H1 (cell line): ENCODE measurements around the gene SNRNP70. TPM values are rescaled to one million over a fixed set of nuclear protein-coding genes. Genes with fewer than 3 reads are reported as not detected.
A peak's percentile ranks its signal among the peaks of the same experiment; 100 is the strongest.

Source experiments
- CTCF ChIA-PET: fragments of 300-600 bp; sonication (Branson Sonifier 250); formaldehyde crosslinking; loops from one replicate; lab custom pipeline; 2021; ENCODE audit not compliant: partially characterized antibody; lab: Charles Lee
- POLR2A ChIA-PET: fragments of 300-600 bp; sonication (Branson Sonifier 250); formaldehyde crosslinking; loops from one replicate; lab custom pipeline; 2021; ENCODE audit warnings: inconsistent platforms; ENCODE audit not compliant: partially characterized antibody; lab: Charles Lee
- DNase-seq, 2 experiments: peaks; one replicate each; pipeline versions ENCODE4 v3.0.0 to v3.0.0-alpha.2; 2010 to 2022; ENCODE audit warnings: low spot score in 2 of 2, low read depth in 1 of 2, mixed read lengths in 1 of 2
- FAIRE-seq: peaks from 2 replicates; lab custom pipeline; 2011; peaks lifted over from hg19 to GRCh38; lab: Jason Lieb, UNC
- H2AFZ ChIP-seq: 2 replicates; pipeline ENCODE4 v1.8.1; 2012; ENCODE audit warnings: low read length, inconsistent platforms
- H2AK5ac ChIP-seq: 2 replicates; pipeline ENCODE4 v1.6.1; 2013; ENCODE audit warnings: low read depth, low read length
- H2BK120ac ChIP-seq: replicated peaks from 2 replicates; pipeline ENCODE3; 2013; ENCODE audit warnings: low read depth, low read length, inconsistent platforms
- H2BK12ac ChIP-seq: 2 replicates; pipeline ENCODE4 v1.6.1; 2013; ENCODE audit warnings: low read depth, low read length
- H2BK15ac ChIP-seq: 2 replicates; pipeline ENCODE4 v1.6.1; 2013; ENCODE audit warnings: low read length
- H2BK20ac ChIP-seq: 2 replicates; pipeline ENCODE4 v1.6.1; 2013; ENCODE audit warnings: low read length
- H2BK5ac ChIP-seq: 2 replicates; pipeline ENCODE4 v1.6.1; 2013; ENCODE audit warnings: low read depth, low read length
- H3K14ac ChIP-seq: 2 replicates; pipeline ENCODE4 v1.6.1; 2013; ENCODE audit warnings: inconsistent platforms; ENCODE audit not compliant: insufficient read length
- H3K18ac ChIP-seq: 2 replicates; pipeline ENCODE4 v1.6.1; 2013; ENCODE audit warnings: low read length; ENCODE audit errors: extremely low read depth
- H3K23ac ChIP-seq: 2 replicates; pipeline ENCODE4 v1.6.1; 2013; ENCODE audit warnings: inconsistent platforms; ENCODE audit not compliant: insufficient read length
- H3K23me2 ChIP-seq: 2 replicates; pipeline ENCODE4 v1.6.1; 2013; ENCODE audit warnings: low read depth, low read length
- H3K27ac ChIP-seq: 2 replicates; pipeline ENCODE4 v1.6.1; 2011; ENCODE audit warnings: low read depth, low read length, inconsistent platforms
- H3K27me3 ChIP-seq, 4 experiments: replicated peaks in 1 of 4; 1 replicate in 1 of 4; 2 replicates in 3 of 4; pipeline versions ENCODE4 v1.6.1 to v1.8.1; 2011 to 2013; ENCODE audit warnings: low read length in 3 of 4, mild to moderate bottlenecking in 3 of 4, inconsistent platforms in 2 of 4, mixed read lengths in 2 of 4, moderate library complexity in 1 of 4; ENCODE audit not compliant: control insufficient read depth in 3 of 4, insufficient read depth in 3 of 4; ENCODE audit errors: extremely low read depth in 1 of 4
- H3K36me3 ChIP-seq, 4 experiments: 2 replicates each; pipeline versions ENCODE4 v1.6.1 to v1.8.1; 2011 to 2013; ENCODE audit warnings: mild to moderate bottlenecking in 4 of 4, low read length in 3 of 4, moderate library complexity in 2 of 4, control low read depth in 1 of 4, inconsistent platforms in 1 of 4; ENCODE audit not compliant: insufficient read depth in 4 of 4, control insufficient read depth in 2 of 4
- H3K4ac ChIP-seq: replicated peaks from 2 replicates; pipeline ENCODE3; 2013; ENCODE audit warnings: low read length, low read depth, mixed read lengths, inconsistent platforms; ENCODE audit not compliant: insufficient read length
- H3K4me1 ChIP-seq, 4 experiments: replicated peaks in 1 of 4; 1 replicate in 1 of 4; 2 replicates in 3 of 4; pipeline versions ENCODE4 v1.6.1 to v1.8.1; 2011 to 2013; ENCODE audit warnings: low read length in 3 of 4, inconsistent platforms in 2 of 4, mixed read lengths in 1 of 4; ENCODE audit not compliant: insufficient read depth in 4 of 4, control insufficient read depth in 3 of 4
- H3K4me2 ChIP-seq, 2 experiments: 2 replicates each; pipeline versions ENCODE4 v1.6.1 to v1.8.1; 2011 to 2013; ENCODE audit warnings: low read depth in 2 of 2, low read length in 2 of 2, control low read depth in 1 of 2, inconsistent platforms in 1 of 2, mild to moderate bottlenecking in 1 of 2; ENCODE audit not compliant: insufficient read depth in 1 of 2
- H3K4me3 ChIP-seq, 4 experiments: fragments of 200-600, 300-600 bp in 1 of 4; sonication (generic), shearing (Covaris generic), sonication (Bioruptor Twin) in 1 of 4; 2 replicates each; pipeline versions ENCODE4 v1.5.1 to v1.8.1; 2011 to 2016; ENCODE audit warnings: low read length in 4 of 4, low read depth in 3 of 4, control low read depth in 2 of 4, inconsistent platforms in 2 of 4, mild to moderate bottlenecking in 2 of 4, mixed read lengths in 1 of 4, moderate library complexity in 1 of 4; ENCODE audit not compliant: insufficient read depth in 2 of 4; ENCODE audit errors: extremely low read depth in 1 of 4
- H3K56ac ChIP-seq: replicated peaks from 2 replicates; pipeline ENCODE3; 2013; ENCODE audit warnings: low read depth, mild to moderate bottlenecking, mixed read lengths, low read length, inconsistent platforms; ENCODE audit not compliant: insufficient read length
- H3K79me1 ChIP-seq: 2 replicates; pipeline ENCODE4 v1.6.1; 2013; ENCODE audit warnings: low read depth, low read length, control low read depth
- H3K79me2 ChIP-seq, 2 experiments: 2 replicates each; pipeline versions ENCODE4 v1.6.1 to v1.8.1; 2012 to 2013; ENCODE audit warnings: low read length in 2 of 2, mild to moderate bottlenecking in 2 of 2, inconsistent platforms in 1 of 2; ENCODE audit not compliant: insufficient read depth in 2 of 2, control insufficient read depth in 1 of 2
- H3K9ac ChIP-seq, 4 experiments: replicated peaks in 1 of 4; 1 replicate in 1 of 4; 2 replicates in 3 of 4; pipeline versions ENCODE4 v1.6.1 to v1.8.1; 2011 to 2013; ENCODE audit warnings: low read depth in 3 of 4, low read length in 3 of 4, control low read depth in 2 of 4, mild to moderate bottlenecking in 2 of 4, moderate library complexity in 2 of 4, inconsistent platforms in 1 of 4; ENCODE audit errors: extremely low read depth in 1 of 4
- H3K9me3 ChIP-seq, 2 experiments: 2 replicates each; pipeline versions ENCODE4 v1.6.1 to v1.8.1; 2012 to 2013; ENCODE audit warnings: mild to moderate bottlenecking in 2 of 2, moderate library complexity in 2 of 2, control low read depth in 1 of 2, inconsistent platforms in 1 of 2, low read depth in 1 of 2, low read length in 1 of 2, mixed read lengths in 1 of 2; ENCODE audit not compliant: insufficient read depth in 2 of 2
- H4K20me1 ChIP-seq, 2 experiments: replicated peaks in 1 of 2; 2 replicates each; pipeline versions ENCODE3 to v1.8.1; 2011 to 2013; ENCODE audit warnings: inconsistent platforms in 2 of 2, low read length in 2 of 2, mild to moderate bottlenecking in 1 of 2; ENCODE audit not compliant: insufficient read depth in 2 of 2, control insufficient read depth in 1 of 2
- H4K5ac ChIP-seq: 2 replicates; pipeline ENCODE4 v1.6.1; 2013; ENCODE audit warnings: low read length, low read depth, mixed read lengths, inconsistent platforms; ENCODE audit not compliant: insufficient read length
- H4K8ac ChIP-seq: 2 replicates; pipeline ENCODE4 v1.8.0; 2013; ENCODE audit warnings: mild to moderate bottlenecking, moderate library complexity, low read length, inconsistent platforms; ENCODE audit not compliant: insufficient read depth; ENCODE audit errors: extremely low read depth
- H4K91ac ChIP-seq: replicated peaks from 2 replicates; pipeline ENCODE3; 2013; ENCODE audit warnings: low read length, mixed read lengths, inconsistent platforms; ENCODE audit not compliant: insufficient read length
- BCL11A ChIP-seq, 2 experiments: IDR thresholded peaks; one replicate each; pipeline ENCODE4 v1.6.1; 2011; ENCODE audit warnings: low read depth in 2 of 2, low read length in 2 of 2, mild to moderate bottlenecking in 2 of 2
- CHD1 ChIP-seq: IDR thresholded peaks from 2 replicates; pipeline ENCODE4 v1.6.1; 2012; ENCODE audit warnings: low read depth, low read length, improper control_type of control experiment
- EGR1 ChIP-seq: IDR thresholded peaks from 2 replicates; pipeline ENCODE4 v1.6.1; 2011; ENCODE audit warnings: low read depth, low read length, borderline replicate concordance
- HDAC6 ChIP-seq: IDR thresholded peaks from one replicate; pipeline ENCODE4 v1.7.1; 2012; ENCODE audit warnings: low read depth, mild to moderate bottlenecking, inconsistent platforms, low read length, moderate library complexity
- POLR2AphosphoS5 ChIP-seq: IDR thresholded peaks from 2 replicates; pipeline ENCODE4 v1.6.1; 2011; ENCODE audit warnings: low read depth, low read length
- RXRA ChIP-seq: IDR thresholded peaks from 2 replicates; pipeline ENCODE4 v1.6.1; 2011; ENCODE audit warnings: low read depth, mild to moderate bottlenecking, low read length, moderate library complexity; ENCODE audit not compliant: insufficient read depth
- WGBS, 2 experiments: shearing (Covaris generic) in 1 of 2; methylation state at CpG; one replicate each; pipeline versions ENCODE4 v1.1.6 to v1.1.7; 2013 to 2015; ENCODE audit warnings: low lambda C conversion rate in 2 of 2, mixed read lengths in 2 of 2, inconsistent platforms in 1 of 2, low coverage in 1 of 2, missing lambda C conversion rate in 1 of 2; ENCODE audit not compliant: insufficient replicate concordance in 2 of 2, insufficient coverage in 1 of 2, insufficient read length in 1 of 2; ENCODE audit errors: extremely low coverage in 1 of 2, missing lambda C conversion rate in 1 of 2; 5-methylcytosine and 5-hydroxymethylcytosine counted together
- polyA plus RNA-seq, 7 experiments: library from polyadenylated mRNA; depleted of rRNA in 3 of 7; stranded (reverse) in 5 of 7; unstranded in 2 of 7; fragments of >200 nt in 5 of 7; fragments of 200-250 nt in 2 of 7; gene quantifications; 1 replicate in 5 of 7; 2 replicates in 1 of 7; 4 replicates in 1 of 7; pipeline versions ENCODE4 v1.2.1 to v1.2.3, GENCODE V29; 2011 to 2013; ENCODE audit warnings: missing spikeins in 2 of 7, mixed read lengths in 2 of 7
- total RNA-seq: library from RNA; stranded (reverse); fragmentation: NEBNext Ultra II Directional; extraction: Animal tissue kit (Norgen Biotek cat#: 25700); gene quantifications from 2 replicates; pipeline ENCODE4 v1.2.1, GENCODE V29; 2021

The SNRNP70 gene
- total and polyA plus RNA-seq, 2 of the 8 experiments (the other 6 are each of a cell fraction or from before 2014, with no cell fraction given), result 231 to 235 TPM

- FAIRE-seq, result peak; percentile 87
- Histone ChIP-seq H2BK20ac (no peak overlapping the region), H3K79me1 (0 out of 2 replicates have a peak, but pooled peaks cover 2% of the 10 kb centered on the region), H3K56ac (no peak overlapping the region), H4K5ac (no peak overlapping the region), H2BK120ac (no peak overlapping the region), H2BK5ac (no peak overlapping the region), H3K23me2 (peaks cover 24% of the 10 kb centered on the region), H3K27me3 (peaks cover 0 to 7% (median 3%) of the 10 kb centered on the region in 4 experiments; a peak in 3 of 7 replicates), H2BK15ac (no peak overlapping the region), H3K36me3 (no peaks in the 10 kb centered on the region), H2AFZ (no peak overlapping the region), H3K27ac (no peak overlapping the region), H3K9me3 (no peaks in the 10 kb centered on the region), H3K4me3 (peak overlapping the region; percentile 69 to 97 (median 90); a peak in 7 of 8 replicates), H2AK5ac (0 out of 2 replicates have a peak overlapping the region, but pooled peaks have one; percentile 1), H3K4ac (no peak overlapping the region), H3K18ac (0 out of 2 replicates have a peak overlapping the region, but pooled peaks have one; percentile 9), H3K79me2 (no peaks in the 10 kb centered on the region), H3K14ac (no peak overlapping the region), H3K4me1 (peaks cover 0 to 30% (median 20%) of the 10 kb centered on the region in 4 experiments; a peak in 6 of 7 replicates), H4K91ac (no peak overlapping the region), H3K9ac (0 out of 7 replicates have a peak overlapping the region, but pooled peaks of 1 of the 4 experiments have one; percentile 13), H4K20me1 (peaks cover 0 to 2% of the 10 kb centered on the region in 2 experiments), H3K4me2 (peak overlapping the region; percentile 85 to 95), H4K8ac (no peak overlapping the region), H3K23ac (no peak overlapping the region), H2BK12ac (no peak overlapping the region)
- ChIA-PET POLR2A (interaction anchor here (0.6 to 5.6 kb wide), 17 partner anchors 8 to 188 kb away, joined by 3 to 30 read pairs (median 4); partner anchors contain the start of genes LIN7B, PPFIA3 and TRPM4), CTCF (interaction anchor here (0.8 to 2.1 kb wide), 8 partner anchors 14 to 77 kb away, joined by 3 to 10 read pairs (median 4); no protein-coding TSS in a partner anchor)
- peak; percentile 95 to 100 for DNase-seq
- WGBS, 2 experiments, result 6% methylated on average over 41 of the region's 45 CpGs; no CpG with 5 or more reads in 1 of the 2 experiments
- TF ChIP-seq CHD1 (0 out of 2 replicates have a peak, but pooled peaks have one; percentile 56), BCL11A (IDR thresholded peaks at IDR 0.05; ENCODE audit: low read depth in 2 of 2, low read length in 2 of 2) (no peak), POLR2AphosphoS5 (peak; percentile 30), RXRA (no peak), EGR1 (no peak), HDAC6 (no peak)
Observed at GRCh38 chr19:49151267-49152118, 66.2 kb downstream of the SNRNP70 start.
